GM20000 (cell line): ENCODE results near the gene HDAC2.

ENCODE experiments used
- DNase-seq: peaks from one replicate; pipeline ENCODE4 v3.0.0; 2012; ENCODE audit warnings: low spot score
- CTCF ChIP-seq: IDR thresholded peaks from 2 replicates; pipeline ENCODE4 v1.5.1; 2012; ENCODE audit warnings: mild to moderate bottlenecking, control low read depth; ENCODE audit errors: extremely low read depth, missing control alignments

HDAC2 gene

DNA sequence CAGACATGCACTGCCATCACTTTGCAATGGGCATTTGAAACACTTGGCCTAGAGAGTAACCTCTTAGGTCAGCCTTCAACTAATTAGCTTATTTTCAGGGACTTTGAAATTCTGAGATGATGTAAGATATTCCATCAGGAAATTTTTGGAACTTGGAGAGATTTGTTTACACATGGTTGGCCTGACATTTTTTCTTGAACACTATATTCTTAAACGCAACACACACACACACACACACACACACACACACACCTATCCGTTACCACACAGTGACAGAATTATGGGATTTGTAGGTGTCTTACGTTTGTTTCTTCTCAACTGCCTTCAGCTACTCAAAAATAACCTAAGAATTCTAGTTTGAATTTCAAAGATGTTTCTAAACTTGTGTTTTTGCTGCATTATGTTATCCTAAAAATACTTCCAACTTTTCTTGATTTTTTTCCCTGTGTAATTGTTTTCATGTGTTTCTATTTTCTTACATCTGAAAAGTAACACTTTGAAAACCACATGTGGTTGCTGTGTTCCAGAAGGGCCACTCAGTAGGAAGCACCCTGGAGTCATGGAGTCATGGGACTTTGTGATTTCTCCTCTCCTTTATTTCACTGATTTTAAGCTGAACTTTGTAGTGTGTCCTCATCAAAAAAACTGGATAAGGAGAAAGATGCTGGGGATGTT is 81.9 kb downstream of the HDAC2 start:
- DNase-seq = no peak

DNA sequence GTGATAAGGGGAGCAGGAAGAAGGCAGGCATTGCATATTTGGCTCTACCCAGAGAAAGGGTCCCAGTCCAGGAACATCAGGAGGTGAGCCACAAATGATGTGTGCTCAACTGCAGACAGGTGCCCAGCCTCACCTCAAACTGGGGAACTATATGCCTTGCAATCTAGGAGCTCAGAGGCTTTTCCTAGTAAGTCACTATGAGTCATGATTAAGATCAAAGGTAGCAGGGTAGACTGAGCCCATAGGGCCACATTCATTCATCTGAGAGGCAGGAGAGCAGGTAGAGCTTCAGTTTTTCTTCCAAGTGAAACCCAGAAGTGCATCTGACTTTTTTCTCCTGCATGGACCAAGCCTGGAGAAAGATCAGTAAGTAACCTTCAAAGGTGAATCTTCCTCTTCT is 82.5 kb downstream of the HDAC2 start:
- no peak for TF ChIP-seq CTCF
- DNase-seq = no peak

More for the DNA sequence above, 81.9 kb downstream of the HDAC2 start:
- TF ChIP-seq CTCF = no peak

DNA sequence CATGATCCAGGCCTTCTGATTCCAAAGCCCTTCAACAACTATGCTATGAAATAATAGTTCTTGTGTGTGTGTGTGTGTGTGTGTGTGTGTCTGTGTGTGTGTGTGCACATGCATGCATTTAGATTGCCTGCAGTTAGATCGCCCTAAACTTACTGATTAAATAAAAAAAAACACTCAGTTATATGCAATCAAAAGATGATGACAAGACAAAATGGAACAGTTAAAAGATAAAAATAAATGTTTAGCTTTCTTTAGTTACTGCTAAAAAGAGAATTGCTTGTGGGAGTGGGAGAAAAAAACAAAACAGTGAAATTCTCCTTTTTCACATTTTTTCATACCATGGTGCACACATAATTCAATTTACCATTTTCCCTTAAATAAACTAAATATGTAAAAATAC is 84.4 kb downstream of the HDAC2 start:
- no peak for DNase-seq
- TF ChIP-seq CTCF = no peak

- no peak for DNase-seq
Observed at GRCh38 chr6:113884011-113884410, 86.9 kb downstream of the HDAC2 start.

More at GRCh38 chr6:113884011-113884410, 86.9 kb downstream of the HDAC2 start:
- TF ChIP-seq CTCF = no peak
